NCI-H187 treated with DMSO at 0.1 percent for 48 hours (cell line): ENCODE measurements around the gene TMCO2.
"Not testable (repeated sequence)": the region's sequence is repeated elsewhere in the genome, so short reads cannot be mapped to it uniquely, and the experiment has no call there.

Experiments used
- DNase-seq: peaks from one replicate; lab custom pipeline; 2025; lab: John Stamatoyannopoulos, UW

Gene TMCO2

GRCh38 chr1:40247655-40248054 is at the start of gene TMCO2:
Gene TMCO2, plus strand, starts transcription at chr1:40247937. Its CDS starts 57 bp downstream, at chr1:40247994.
- no peak for DNase-seq

- DNase-seq, result no peak
Observed at GRCh38 chr1:40199126-40199525, 48.6 kb upstream of the TMCO2 start.

- no peak for DNase-seq
Observed at GRCh38 chr1:40204856-40205255, 42.9 kb upstream of the TMCO2 start.

- DNase-seq, result no peak
Observed at GRCh38 chr1:40210511-40211204, 37.1 kb upstream of the TMCO2 start.

GRCh38 chr1:40218333-40218732 is 29.4 kb upstream of the TMCO2 start:
- DNase-seq, result no peak

GRCh38 chr1:40221471-40221905 is 26.2 kb upstream of the TMCO2 start:
- not testable (repeated sequence) for DNase-seq

GRCh38 chr1:40221977-40222772 is 25.6 kb upstream of the TMCO2 start:
- DNase-seq, result no peak

- no peak for DNase-seq
Observed at GRCh38 chr1:40224040-40224439, 23.7 kb upstream of the TMCO2 start.

GRCh38 chr1:40226192-40226591 is 21.5 kb upstream of the TMCO2 start:
- no peak for DNase-seq

- DNase-seq, result no peak
Observed at GRCh38 chr1:40232444-40232843, 15.3 kb upstream of the TMCO2 start.

- no peak for DNase-seq
Observed at GRCh38 chr1:40239626-40240025, 8.1 kb upstream of the TMCO2 start.

- DNase-seq, result no peak
Observed at GRCh38 chr1:40240390-40240789, 7.3 kb upstream of the TMCO2 start.

- DNase-seq, result no peak
Observed at GRCh38 chr1:40241362-40241761, 6.4 kb upstream of the TMCO2 start.

- DNase-seq, result no peak
Observed at GRCh38 chr1:40243351-40243750, 4.4 kb upstream of the TMCO2 start.

GRCh38 chr1:40244138-40244744 is 3.5 kb upstream of the TMCO2 start:
- DNase-seq, result no peak

- DNase-seq, result no peak
Observed at GRCh38 chr1:40245686-40246085, 2.1 kb upstream of the TMCO2 start.

- DNase-seq, result no peak
Observed at GRCh38 chr1:40248412-40248811, 675 bp downstream of the TMCO2 start.

GRCh38 chr1:40251456-40251855 is 3.7 kb downstream of the TMCO2 start:
- no peak for DNase-seq

GRCh38 chr1:40252601-40253000 is 4.9 kb downstream of the TMCO2 start:
- no peak for DNase-seq

- DNase-seq, result no peak
Observed at GRCh38 chr1:40255231-40255630, 7.5 kb downstream of the TMCO2 start.

GRCh38 chr1:40256401-40257084 is 8.8 kb downstream of the TMCO2 start:
- DNase-seq, result no peak

- no peak for DNase-seq
Observed at GRCh38 chr1:40257313-40257687, 9.6 kb downstream of the TMCO2 start.
